OCI-LY7 (cell line): ENCODE results near the gene HOXA7.

Source experiments
- EZH2phosphoT487 ChIP-seq: fragments of 200-600 bp; sonication (generic); IDR thresholded peaks from 2 replicates; pipeline ENCODE4 v1.6.1; 2018; ENCODE audit warnings: low read depth, borderline replicate concordance, mild to moderate bottlenecking, mixed run types, antibody characterized with exemption, low read length, moderate library complexity, mixed read lengths
- TF ChIP-seq, protein P1 (sequence below): fragments of 200-600 bp; sonication (generic); conservative IDR thresholded peaks from 2 replicates; pipeline ENCODE4 v1.5.1; 2014; ENCODE audit warnings: mild to moderate bottlenecking, antibody characterized with exemption, low read length, moderate library complexity, mixed read lengths

DNA sequence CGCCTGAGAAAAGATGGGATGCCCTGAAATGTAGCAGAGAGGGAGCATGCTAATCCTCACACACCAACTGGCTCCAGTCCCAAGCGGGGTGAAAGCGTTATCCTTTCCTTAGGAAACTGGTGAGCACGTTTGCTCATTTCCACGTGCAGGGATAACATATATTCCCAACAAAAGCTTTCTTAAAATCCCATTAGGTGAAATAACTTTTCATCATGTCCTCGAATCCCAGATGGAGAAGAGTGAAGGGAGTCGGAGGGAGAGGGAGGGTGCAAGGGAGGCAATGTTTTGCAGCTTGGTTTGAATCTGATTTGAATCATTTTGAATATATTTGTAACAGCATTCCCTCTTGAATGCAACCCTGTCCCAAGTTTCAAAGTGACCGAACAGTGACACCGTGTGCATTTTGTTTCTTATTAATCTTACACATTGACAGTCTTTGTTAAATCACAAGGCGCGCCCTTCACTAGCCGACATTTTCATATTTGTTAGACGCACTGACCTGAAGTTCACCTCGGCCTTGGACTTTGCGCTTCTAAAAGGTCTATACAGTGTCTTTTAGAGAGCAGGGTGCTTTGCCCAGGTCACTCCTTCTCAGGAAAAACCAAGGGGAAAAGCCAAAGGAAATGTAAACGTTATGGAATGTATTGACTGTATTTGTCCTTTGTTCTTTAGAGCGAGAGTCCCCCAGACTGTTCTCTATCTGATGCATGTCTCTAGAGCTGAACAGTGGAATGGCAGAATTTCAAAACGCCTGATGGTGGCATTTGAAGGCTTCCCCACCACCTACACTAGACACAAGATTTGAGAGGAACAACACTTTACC lies 22.9 kb downstream of the HOXA7 start:
- TF ChIP-seq, protein P1, sequence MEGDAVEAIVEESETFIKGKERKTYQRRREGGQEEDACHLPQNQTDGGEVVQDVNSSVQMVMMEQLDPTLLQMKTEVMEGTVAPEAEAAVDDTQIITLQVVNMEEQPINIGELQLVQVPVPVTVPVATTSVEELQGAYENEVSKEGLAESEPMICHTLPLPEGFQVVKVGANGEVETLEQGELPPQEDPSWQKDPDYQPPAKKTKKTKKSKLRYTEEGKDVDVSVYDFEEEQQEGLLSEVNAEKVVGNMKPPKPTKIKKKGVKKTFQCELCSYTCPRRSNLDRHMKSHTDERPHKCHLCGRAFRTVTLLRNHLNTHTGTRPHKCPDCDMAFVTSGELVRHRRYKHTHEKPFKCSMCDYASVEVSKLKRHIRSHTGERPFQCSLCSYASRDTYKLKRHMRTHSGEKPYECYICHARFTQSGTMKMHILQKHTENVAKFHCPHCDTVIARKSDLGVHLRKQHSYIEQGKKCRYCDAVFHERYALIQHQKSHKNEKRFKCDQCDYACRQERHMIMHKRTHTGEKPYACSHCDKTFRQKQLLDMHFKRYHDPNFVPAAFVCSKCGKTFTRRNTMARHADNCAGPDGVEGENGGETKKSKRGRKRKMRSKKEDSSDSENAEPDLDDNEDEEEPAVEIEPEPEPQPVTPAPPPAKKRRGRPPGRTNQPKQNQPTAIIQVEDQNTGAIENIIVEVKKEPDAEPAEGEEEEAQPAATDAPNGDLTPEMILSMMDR: no peak
- no peak for TF ChIP-seq EZH2phosphoT487
